Stimulated activated CD8-positive, alpha-beta memory T cell treated with anti-CD3 and anti-CD28 coated beads, Interleukin-15, amount 100 ng/mL, for 4 hours (primary cell): ENCODE data around the gene RSPRY1.

ENCODE experiments used
- DNase-seq, 2 donors: peaks; one replicate each; pipeline ENCODE4 v3.0.0-alpha.2; 2020; ENCODE audit warnings: low read depth in 2 of 2

The RSPRY1 gene

GRCh38 chr16:57224651-57225335, 38.7 kb downstream of the RSPRY1 start:
- DNase-seq = no peak

- DNase-seq = no peak
Measured at GRCh38 chr16:57225978-57226377, 39.8 kb downstream of the RSPRY1 start.

- no peak for DNase-seq
Measured at GRCh38 chr16:57226701-57227621, 40.8 kb downstream of the RSPRY1 start.

- no peak for DNase-seq
Measured at GRCh38 chr16:57229079-57229478, 43.0 kb downstream of the RSPRY1 start.

GRCh38 chr16:57231821-57232350, 45.8 kb downstream of the RSPRY1 start:
- DNase-seq = no peak

GRCh38 chr16:57233944-57234706, 48.0 kb downstream of the RSPRY1 start:
- no peak for DNase-seq

GRCh38 chr16:57234707-57235092, 48.6 kb downstream of the RSPRY1 start:
- DNase-seq = no peak

GRCh38 chr16:57235128-57236021, 49.2 kb downstream of the RSPRY1 start:
- DNase-seq = no peak

- DNase-seq = no peak
Measured at GRCh38 chr16:57236022-57236350, 49.9 kb downstream of the RSPRY1 start.

- no peak for DNase-seq
Measured at GRCh38 chr16:57238682-57239081, 52.6 kb downstream of the RSPRY1 start.

GRCh38 chr16:57239107-57239506, 53.0 kb downstream of the RSPRY1 start:
- DNase-seq = no peak

- DNase-seq = no peak
Measured at GRCh38 chr16:57240851-57241250, 54.7 kb downstream of the RSPRY1 start.

GRCh38 chr16:57242650-57243049, 56.5 kb downstream of the RSPRY1 start:
- DNase-seq = no peak

- DNase-seq = no peak
Measured at GRCh38 chr16:57244463-57244766, 58.3 kb downstream of the RSPRY1 start.

- DNase-seq = peak; percentile 94 to 96
Measured at GRCh38 chr16:57244767-57245471, 58.8 kb downstream of the RSPRY1 start, which contains the start of gene ARL2BP. TSS of gene ARL2BP (plus strand) at chr16:57245259. CDS start at chr16:57245368, 109 bp downstream.

GRCh38 chr16:57245472-57246113, 59.5 kb downstream of the RSPRY1 start:
- DNase-seq = no peak

GRCh38 chr16:57251352-57251751, 65.2 kb downstream of the RSPRY1 start:
- DNase-seq = no peak

GRCh38 chr16:57252148-57252721, 66.1 kb downstream of the RSPRY1 start:
- no peak for DNase-seq

GRCh38 chr16:57253466-57253865, 67.3 kb downstream of the RSPRY1 start:
- DNase-seq = no peak
